Tibial artery (tissue), 4 donors: Measurements from ENCODE around the gene TTC3.
"Not testable (repeated sequence)": the region's sequence is repeated elsewhere in the genome, so short reads cannot be mapped to it uniquely, and the experiment has no call there.

ENCODE experiments used
- DNase-seq, 2 donors: peaks; one replicate each; pipeline ENCODE4 v3.0.0-alpha.2; 2019
- H3K27ac ChIP-seq, 2 donors: fragments of 200-600 bp; sonication (generic) in 1 of 2; 1 replicate in 1 of 2; 2 replicates in 1 of 2; pipeline ENCODE4 v1.5.1; 2018 to 2019; ENCODE audit warnings: mild to moderate bottlenecking in 1 of 2
- H3K27me3 ChIP-seq, 2 donors: fragments of 200-600 bp; sonication (generic) in 1 of 2; one replicate each; pipeline versions ENCODE4 v1.5.1 to v1.6.0; 2016 to 2019
- H3K36me3 ChIP-seq, 3 donors: fragments of 200-600 bp; sonication (generic) in 2 of 3; one replicate each; pipeline ENCODE4 v1.5.1; 2016 to 2019; ENCODE audit warnings: mild to moderate bottlenecking in 2 of 3
- H3K4me1 ChIP-seq, 4 donors: fragments of 200-600 bp; sonication (generic) in 2 of 4; 1 replicate in 3 of 4; 2 replicates in 1 of 4; pipeline ENCODE4 v1.5.1; 2016 to 2019
- H3K4me3 ChIP-seq, 2 donors: fragments of 200-600 bp; sonication (generic) in 1 of 2; 1 replicate in 1 of 2; 2 replicates in 1 of 2; pipeline ENCODE4 v1.5.1; 2018 to 2019; ENCODE audit warnings: mild to moderate bottlenecking in 2 of 2
- H3K9me3 ChIP-seq, 3 donors: fragments of 200-600 bp; sonication (generic) in 1 of 3; one replicate each; pipeline ENCODE4 v1.5.1; 2016 to 2019
- CTCF ChIP-seq, 2 experiments: fragments of 200-600 bp in 1 of 2; fragments of 450-650 bp in 1 of 2; IDR thresholded peaks; one replicate each; pipeline ENCODE4 v1.5.1; 2017 to 2019; ENCODE audit warnings: antibody characterized with exemption in 2 of 2, mild to moderate bottlenecking in 1 of 2, moderate library complexity in 1 of 2
- intact Hi-C: fragments of 100-400 bp; cut with DNase I; formaldehyde crosslinking; loops from one replicate; pipeline ENCODE4 v1.15.0; 2023; ENCODE audit warnings: low total_unique reads

TTC3 gene

GRCh38 chr21:37095821-37096220 is 22.8 kb downstream of the TTC3 start:
- H3K27ac ChIP-seq = no peak overlapping the region
- H3K27me3 ChIP-seq = no peaks in the 10 kb centered on the region
- H3K9me3 ChIP-seq = no peaks in the 10 kb centered on the region
- no peaks in the 10 kb centered on the region for H3K4me1 ChIP-seq
- DNase-seq = no peak
- no peak overlapping the region for H3K4me3 ChIP-seq
- TF ChIP-seq CTCF (IDR thresholded peaks at IDR 0.05) = no peak
- intact Hi-C loops = no loop called here
- peaks cover 18 to 49% (median 33%) of the 10 kb centered on the region in 3 donors for H3K36me3 ChIP-seq

- TF ChIP-seq CTCF (IDR thresholded peaks at IDR 0.05) = no peak
- Histone ChIP-seq H3K4me1 (no peaks in the 10 kb centered on the region), H3K36me3 (peaks cover 18 to 38% (median 33%) of the 10 kb centered on the region in 3 donors), H3K4me3 (no peak overlapping the region), H3K9me3 (no peaks in the 10 kb centered on the region), H3K27me3 (no peaks in the 10 kb centered on the region), H3K27ac (no peak overlapping the region)
- intact Hi-C loops = no loop called here
- DNase-seq = no peak
Measured at GRCh38 chr21:37098751-37099150, 25.7 kb downstream of the TTC3 start.

GRCh38 chr21:37100316-37100715 is 27.3 kb downstream of the TTC3 start:
- H3K27ac ChIP-seq = no peak overlapping the region
- no peaks in the 10 kb centered on the region for H3K4me1 ChIP-seq
- H3K36me3 ChIP-seq = peaks cover 18 to 38% (median 30%) of the 10 kb centered on the region in 3 donors
- TF ChIP-seq CTCF (IDR thresholded peaks at IDR 0.05) = no peak
- no peaks in the 10 kb centered on the region for H3K9me3 ChIP-seq
- H3K27me3 ChIP-seq = no peaks in the 10 kb centered on the region
- intact Hi-C loops = no loop called here
- DNase-seq = no peak
- H3K4me3 ChIP-seq = no peak overlapping the region

GRCh38 chr21:37101384-37101783 is 28.3 kb downstream of the TTC3 start:
- no peak overlapping the region for H3K4me3 ChIP-seq
- DNase-seq = no peak
- H3K9me3 ChIP-seq = no peaks in the 10 kb centered on the region
- no peak for TF ChIP-seq CTCF (IDR thresholded peaks at IDR 0.05)
- peaks cover 16 to 31% (median 22%) of the 10 kb centered on the region in 3 donors for H3K36me3 ChIP-seq
- no peaks in the 10 kb centered on the region for H3K4me1 ChIP-seq
- intact Hi-C loops = no loop called here
- no peaks in the 10 kb centered on the region for H3K27me3 ChIP-seq
- no peak overlapping the region for H3K27ac ChIP-seq

GRCh38 chr21:37102746-37103145 is 29.7 kb downstream of the TTC3 start:
- H3K36me3 ChIP-seq = peaks cover 10 to 17% (median 14%) of the 10 kb centered on the region in 3 donors
- DNase-seq, H3K4me3 ChIP-seq, H3K27ac ChIP-seq, H3K4me1 ChIP-seq, intact Hi-C loops, H3K27me3 ChIP-seq, H3K9me3 ChIP-seq: not testable (repeated sequence)

GRCh38 chr21:37106998-37107397 is 33.9 kb downstream of the TTC3 start:
- Histone ChIP-seq H3K36me3 (peaks cover 12 to 15% (median 13%) of the 10 kb centered on the region in 3 donors), H3K27ac (no peak overlapping the region), H3K9me3 (no peaks in the 10 kb centered on the region), H3K4me3 (no peak overlapping the region), H3K4me1 (no peaks in the 10 kb centered on the region), H3K27me3 (no peaks in the 10 kb centered on the region)
- no peak for TF ChIP-seq CTCF (IDR thresholded peaks at IDR 0.05)
- no peak for DNase-seq
- intact Hi-C loops = no loop called here

GRCh38 chr21:37111029-37111428 is 38.0 kb downstream of the TTC3 start:
- H3K27ac ChIP-seq, H3K27me3 ChIP-seq, H3K4me1 ChIP-seq, intact Hi-C loops, H3K9me3 ChIP-seq, DNase-seq, H3K4me3 ChIP-seq: not testable (repeated sequence)
- H3K36me3 ChIP-seq = peaks cover 12 to 15% (median 13%) of the 10 kb centered on the region in 3 donors

- H3K36me3 ChIP-seq, H3K4me1 ChIP-seq, intact Hi-C loops, H3K27me3 ChIP-seq, H3K9me3 ChIP-seq, H3K27ac ChIP-seq, DNase-seq, H3K4me3 ChIP-seq: not testable (repeated sequence)
Measured at GRCh38 chr21:37114301-37114700, 41.2 kb downstream of the TTC3 start.

- H3K4me1 ChIP-seq = not testable (repeated sequence)
Measured at GRCh38 chr21:37116459-37116858, 43.4 kb downstream of the TTC3 start.

More at GRCh38 chr21:37116459-37116858, 43.4 kb downstream of the TTC3 start:
- H3K4me3 ChIP-seq, intact Hi-C loops, DNase-seq, H3K27me3 ChIP-seq, H3K36me3 ChIP-seq, H3K9me3 ChIP-seq, H3K27ac ChIP-seq: not testable (repeated sequence)
